Right cardiac atrium (tissue), 5 donors: ENCODE results near the gene ZSWIM6. TPM values are rescaled to one million over a fixed set of nuclear protein-coding genes. Genes with fewer than 3 reads are reported as not detected.

Experiments used
- ATAC-seq, 2 donors: fragments of 200-7000 bp; cut with Tn5 transposase; one replicate each; pipeline versions ENCODE4 v1.8.0 to v1.9.1; 2020; ENCODE audit warnings: moderate library complexity in 2 of 2, mild to moderate bottlenecking in 1 of 2
- DNase-seq, 3 donors: peaks; one replicate each; pipeline ENCODE4 v3.0.0-alpha.2; 2020
- H3K27ac ChIP-seq: one replicate; pipeline ENCODE4 v1.5.1; 2013; ENCODE audit warnings: mild to moderate bottlenecking, low read length, control low read depth, moderate library complexity
- H3K27me3 ChIP-seq: one replicate; pipeline ENCODE4 v1.6.1; 2013; ENCODE audit not compliant: control insufficient read depth, insufficient read depth
- H3K4me1 ChIP-seq: one replicate; pipeline ENCODE4 v1.6.1; 2013; ENCODE audit warnings: low read length; ENCODE audit not compliant: control insufficient read depth, insufficient read depth
- H3K4me3 ChIP-seq: one replicate; pipeline ENCODE4 v1.5.1; 2013; ENCODE audit warnings: low read length, control low read depth
- H3K9me3 ChIP-seq: one replicate; pipeline ENCODE4 v1.6.1; 2013; ENCODE audit warnings: low read length; ENCODE audit not compliant: control insufficient read depth
- WGBS: extraction: QIAGEN DNeasy Blood & Tissue Kit; methylation state at CpG from one replicate; pipeline ENCODE4 v1.1.7; 2013; 5-methylcytosine and 5-hydroxymethylcytosine counted together
- intact Hi-C, 4 donors: fragments of 100-400 bp; cut with DNase I; formaldehyde crosslinking; loops; one replicate each; pipeline versions ENCODE4 v1.11.0 to v1.14.0; 2022 to 2023
- polyA plus RNA-seq: library from polyadenylated mRNA; stranded (reverse); fragments of 200-250 nt; gene quantifications from one replicate; pipeline ENCODE4 v1.2.3, GENCODE V29; 2013
- total RNA-seq, 4 donors: library from RNA; stranded (reverse); fragmentation: NEBNext Ultra II Directional; extraction: Animal tissue kit (Norgen Biotek cat#: 25700); gene quantifications; one replicate each; pipeline ENCODE4 v1.2.1, GENCODE V29; 2021
- donor health status: healthy with polysubstance abuse.
- donor health status: DM: no; HTN: yes; CAD: no.
- donor health status: DM: no; HTN: no; CAD: no.
- donor health status: DM: no; HTN: yes; CAD: no; lungs with severe emphysema.
- donor health status: DM: yes; HTN: yes; CAD: no.

The ZSWIM6 gene
- total and polyA plus RNA-seq, 5 donors = 2.5 to 7.9 (median 6.8) TPM

GRCh38 chr5:61496446-61496845, 164.4 kb downstream of the ZSWIM6 start:
- 91% methylated on average over 3 of the region's 3 CpGs for whole genome bisulfite sequencing
- intact Hi-C loops = no loop called here
- DNase-seq (peak in 1 of 3 donors; percentile 11), ATAC-seq (peak in 1 of 2 donors; percentile 35)
- no peaks in the 10 kb centered on the region for H3K9me3 ChIP-seq
- H3K27ac ChIP-seq = no peak overlapping the region
- H3K4me1 ChIP-seq = peaks cover 2% of the 10 kb centered on the region
- H3K4me3 ChIP-seq = no peak overlapping the region
- H3K27me3 ChIP-seq = no peaks in the 10 kb centered on the region

DNA sequence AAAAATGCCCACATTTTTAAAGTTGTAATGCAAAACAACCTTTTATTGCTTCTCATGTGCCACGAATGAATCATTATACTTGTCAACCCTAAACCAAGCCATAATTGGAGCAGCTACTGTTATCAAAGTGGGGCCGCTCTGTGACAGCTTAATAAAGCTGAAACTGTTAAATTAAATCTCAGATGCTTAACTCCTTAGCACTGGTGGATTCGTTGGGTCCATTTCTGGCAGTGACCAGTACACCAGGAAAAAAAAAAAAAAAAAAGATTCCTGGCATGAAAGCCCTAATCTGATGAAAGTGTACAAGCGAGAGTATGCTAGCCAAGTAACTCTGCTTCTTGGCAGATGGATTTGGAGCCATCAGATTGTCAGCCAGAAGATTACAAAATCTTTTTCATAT, 164.8 kb downstream of the ZSWIM6 start:
- DNase-seq (no peak), ATAC-seq (peak; percentile 61 to 72)
- Histone ChIP-seq H3K4me1 (peaks cover 2% of the 10 kb centered on the region), H3K27ac (no peak overlapping the region), H3K4me3 (no peak overlapping the region), H3K27me3 (no peaks in the 10 kb centered on the region), H3K9me3 (no peaks in the 10 kb centered on the region)
- WGBS = 37% methylated on average over 4 of the region's 4 CpGs
- intact Hi-C loops = no loop called here

DNA sequence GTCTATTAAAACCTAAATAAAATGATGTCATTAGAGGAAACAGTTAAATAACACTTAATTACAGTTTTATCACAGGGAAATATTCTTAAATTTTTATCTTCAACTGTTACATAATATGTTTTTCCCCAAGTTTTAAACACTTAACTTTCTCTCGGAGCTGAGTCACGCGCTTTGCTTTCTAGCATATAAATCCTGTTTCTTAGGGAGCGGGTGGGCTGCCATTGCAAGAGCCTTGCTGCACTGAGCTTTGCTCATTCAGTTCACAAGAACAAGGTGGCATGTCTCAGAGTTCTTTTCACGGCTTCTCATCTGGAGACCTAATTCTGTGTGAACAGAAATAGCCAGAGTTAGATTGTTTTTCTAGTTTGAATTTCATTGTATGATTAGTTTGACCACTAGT, 166.1 kb downstream of the ZSWIM6 start:
- intact Hi-C loops = no loop called here
- H3K9me3 ChIP-seq = no peaks in the 10 kb centered on the region
- ATAC-seq (no peak), DNase-seq (peak in 1 of 3 donors; percentile 29)
- H3K27ac ChIP-seq = no peak overlapping the region
- H3K4me3 ChIP-seq = no peak overlapping the region
- 83% methylated on average over 5 of the region's 5 CpGs for WGBS
- peaks cover 2% of the 10 kb centered on the region for H3K4me1 ChIP-seq
- H3K27me3 ChIP-seq = no peaks in the 10 kb centered on the region

DNA sequence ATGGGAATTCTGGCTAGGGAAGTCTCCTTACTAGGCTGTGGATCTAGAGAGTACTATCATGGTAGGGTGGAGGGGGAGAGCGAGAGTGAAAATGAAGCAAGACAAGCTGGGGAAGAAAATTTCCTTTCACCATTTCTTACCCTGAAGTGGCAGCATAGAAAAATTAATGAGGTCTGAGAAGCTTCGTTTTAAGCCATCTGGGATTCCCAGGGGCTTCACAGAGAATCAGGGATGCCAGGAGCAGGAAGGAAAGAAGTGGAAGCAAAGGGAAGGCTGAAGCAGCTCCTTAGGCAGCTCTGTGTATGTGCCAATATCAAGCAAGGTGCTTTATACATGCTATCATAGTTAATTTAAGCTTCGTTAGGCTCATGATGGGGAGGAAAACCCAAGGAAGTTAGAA, 169.9 kb downstream of the ZSWIM6 start:
- H3K27me3 ChIP-seq = no peaks in the 10 kb centered on the region
- no peaks in the 10 kb centered on the region for H3K4me1 ChIP-seq
- ATAC-seq (no peak), DNase-seq (no peak)
- WGBS = 81% methylated on average over 3 of the region's 3 CpGs
- H3K4me3 ChIP-seq = no peak overlapping the region
- intact Hi-C loops = no loop called here
- no peak overlapping the region for H3K27ac ChIP-seq
- H3K9me3 ChIP-seq = no peaks in the 10 kb centered on the region

DNA sequence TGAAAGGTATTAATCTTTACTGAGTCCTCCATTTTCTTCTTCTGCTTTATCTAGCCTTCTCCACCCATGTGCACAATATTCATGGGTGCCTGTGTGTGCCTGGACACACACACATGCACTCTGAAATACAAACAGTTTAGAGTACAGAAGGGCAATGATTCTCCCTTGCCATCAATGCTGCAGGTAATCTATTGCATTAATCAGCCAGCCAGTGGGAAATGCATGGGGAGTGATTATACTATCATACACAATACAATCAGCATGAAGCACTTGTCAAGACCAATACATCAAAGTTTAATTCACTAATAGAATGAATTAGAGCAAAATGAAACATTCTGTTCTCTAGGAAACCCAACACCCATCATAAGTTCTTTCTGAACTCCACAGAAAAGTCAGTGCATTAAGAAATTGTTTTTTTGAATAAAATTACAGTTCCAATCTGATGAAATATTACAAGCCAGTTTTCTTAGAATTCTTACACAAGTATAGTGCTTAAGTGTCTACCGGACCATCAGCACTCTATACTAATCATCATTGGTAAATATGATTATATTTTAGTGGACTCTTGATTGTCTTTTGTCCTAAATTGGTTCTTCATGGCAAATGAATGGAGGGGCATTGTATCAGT, 172.2 kb downstream of the ZSWIM6 start:
- DNase-seq (no peak), ATAC-seq (no peak)
- intact Hi-C loops = no loop called here
- Histone ChIP-seq H3K4me1 (no peaks in the 10 kb centered on the region), H3K9me3 (no peaks in the 10 kb centered on the region), H3K27ac (no peak overlapping the region), H3K27me3 (no peaks in the 10 kb centered on the region), H3K4me3 (no peak overlapping the region)
- 35% methylated on average over 1 of the region's 1 CpG for WGBS

DNA sequence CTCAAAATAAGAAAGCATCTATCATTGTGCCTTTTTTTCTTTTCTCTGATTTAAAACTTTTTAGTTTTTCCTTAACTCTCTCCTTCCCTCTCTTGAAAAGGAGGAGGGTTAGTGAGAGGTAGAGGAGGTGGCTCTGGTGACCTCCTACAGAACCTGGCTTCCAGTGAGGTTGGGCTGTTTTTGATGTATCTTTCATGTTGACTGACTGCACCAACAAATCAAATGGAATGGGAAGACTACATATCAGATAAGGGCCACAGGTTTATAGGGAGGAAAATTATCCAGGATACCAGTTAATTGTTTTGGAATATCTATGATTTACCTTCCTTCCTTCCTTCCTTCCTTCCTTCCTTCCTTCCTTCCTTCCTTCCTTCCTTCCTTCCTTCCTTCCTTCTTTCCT, 173.2 kb downstream of the ZSWIM6 start:
- Histone ChIP-seq H3K4me3 (no peak overlapping the region), H3K27me3 (no peaks in the 10 kb centered on the region), H3K9me3 (no peaks in the 10 kb centered on the region), H3K27ac (no peak overlapping the region), H3K4me1 (no peaks in the 10 kb centered on the region)
- intact Hi-C loops = no loop called here
- ATAC-seq (no peak), DNase-seq (no peak)

DNA sequence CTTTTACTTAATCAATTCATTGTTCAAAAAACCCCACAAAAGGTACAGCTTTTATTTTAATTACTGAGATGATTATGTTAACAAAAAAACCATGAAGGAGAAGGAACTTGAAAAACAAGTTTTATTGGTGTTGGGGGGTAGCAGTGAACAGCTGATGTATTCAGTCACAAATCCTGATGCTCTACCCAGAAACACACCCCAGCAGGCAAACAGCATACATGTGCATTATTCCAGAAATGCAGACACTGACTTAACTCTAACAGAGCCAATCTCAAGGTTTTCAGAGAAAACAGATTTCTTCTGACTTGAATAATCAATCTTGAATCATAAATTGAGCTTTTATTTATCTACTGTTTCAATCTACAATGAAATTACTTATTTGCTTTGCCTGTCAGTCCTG, 175.2 kb downstream of the ZSWIM6 start:
- Histone ChIP-seq H3K27ac (no peak overlapping the region), H3K27me3 (no peaks in the 10 kb centered on the region), H3K9me3 (no peaks in the 10 kb centered on the region), H3K4me1 (no peaks in the 10 kb centered on the region), H3K4me3 (no peak overlapping the region)
- DNase-seq (no peak), ATAC-seq (no peak)
- intact Hi-C loops = no loop called here

DNA sequence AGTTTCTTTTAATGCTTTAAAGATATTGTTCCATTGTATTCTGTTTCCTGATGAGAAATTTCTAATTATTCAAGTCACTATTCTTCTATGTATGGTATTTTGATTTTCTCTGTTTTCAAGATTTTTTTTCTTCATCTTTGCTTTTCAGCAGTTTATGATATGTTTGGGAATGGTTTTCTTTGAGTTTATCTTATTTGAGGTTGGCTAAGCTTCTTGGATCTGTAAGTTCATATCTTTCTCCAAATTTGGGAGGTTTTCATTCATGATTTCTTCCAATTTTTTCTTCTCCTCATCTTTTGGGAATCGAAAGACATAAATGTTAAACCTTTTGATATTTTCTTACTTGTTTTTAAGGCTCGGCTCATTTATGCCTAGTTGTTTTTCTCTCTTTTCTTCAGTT, 184.9 kb downstream of the ZSWIM6 start:
- no peaks in the 10 kb centered on the region for H3K27me3 ChIP-seq
- intact Hi-C loops = no loop called here
- no peaks in the 10 kb centered on the region for H3K4me1 ChIP-seq
- H3K9me3 ChIP-seq = no peaks in the 10 kb centered on the region
- H3K4me3 ChIP-seq = no peak overlapping the region
- no peak overlapping the region for H3K27ac ChIP-seq
- DNase-seq (no peak), ATAC-seq (no peak)
- 98% methylated on average over 2 of the region's 2 CpGs for WGBS

GRCh38 chr5:61519728-61520277, 187.7 kb downstream of the ZSWIM6 start:
- Histone ChIP-seq H3K4me3 (no peak overlapping the region), H3K9me3 (no peaks in the 10 kb centered on the region), H3K27ac (no peak overlapping the region), H3K4me1 (no peaks in the 10 kb centered on the region), H3K27me3 (no peaks in the 10 kb centered on the region)
- DNase-seq (no peak), ATAC-seq (no peak)
- intact Hi-C loops = no loop called here
- 84% methylated on average over 7 of the region's 7 CpGs for WGBS

- Histone ChIP-seq H3K4me3 (no peak overlapping the region), H3K27ac (no peak overlapping the region), H3K9me3 (no peaks in the 10 kb centered on the region), H3K27me3 (no peaks in the 10 kb centered on the region), H3K4me1 (no peaks in the 10 kb centered on the region)
- 98% methylated on average over 2 of the region's 2 CpGs for WGBS
- no peak for DNase-seq
- ATAC-seq = no peak
- intact Hi-C loops = no loop called here
Measured at GRCh38 chr5:61523073-61523472, 191.0 kb downstream of the ZSWIM6 start.

DNA sequence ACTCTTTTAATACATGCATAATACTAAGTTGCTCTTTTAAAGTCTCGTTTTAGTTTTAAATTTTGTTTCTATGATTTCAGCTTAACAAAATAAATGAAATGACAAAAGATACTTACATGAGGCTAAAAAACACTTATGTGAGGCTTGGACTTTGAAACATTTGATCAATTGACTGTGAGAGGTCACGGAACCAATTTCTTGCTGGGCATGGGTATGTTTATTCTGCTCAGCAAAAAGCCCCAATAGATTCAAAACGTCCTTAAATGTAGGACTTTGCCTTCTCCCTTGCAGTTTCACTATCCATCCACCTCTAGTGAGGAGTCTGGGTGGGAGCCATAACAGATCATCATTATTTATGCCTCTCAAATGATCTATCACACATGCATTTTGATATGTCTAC, 191.9 kb downstream of the ZSWIM6 start:
- Histone ChIP-seq H3K4me1 (no peaks in the 10 kb centered on the region), H3K27ac (no peak overlapping the region), H3K9me3 (no peaks in the 10 kb centered on the region), H3K4me3 (no peak overlapping the region), H3K27me3 (no peaks in the 10 kb centered on the region)
- no peak for ATAC-seq
- intact Hi-C loops = no loop called here
- DNase-seq = no peak
- 86% methylated on average over 3 of the region's 3 CpGs for WGBS
